Testis (tissue), 2 donors: ENCODE results near the gene FAM162A.

Source experiments
- POLR2A ChIP-seq: fragments of 450-650 bp; IDR thresholded peaks from one replicate; pipeline ENCODE4 v1.6.1; 2017; ENCODE audit warnings: antibody characterized with exemption, mild to moderate bottlenecking, moderate library complexity
- TF ChIP-seq, protein P1 (sequence below), 3 experiments: fragments of 450-650 bp in 2 of 3; fragments of 200-600 bp in 1 of 3; sonication (generic) in 1 of 3; IDR thresholded peaks; one replicate each; pipeline ENCODE4 v1.5.1; 2016 to 2019; ENCODE audit warnings: antibody characterized with exemption in 3 of 3, mild to moderate bottlenecking in 2 of 3, moderate library complexity in 1 of 3

DNA sequence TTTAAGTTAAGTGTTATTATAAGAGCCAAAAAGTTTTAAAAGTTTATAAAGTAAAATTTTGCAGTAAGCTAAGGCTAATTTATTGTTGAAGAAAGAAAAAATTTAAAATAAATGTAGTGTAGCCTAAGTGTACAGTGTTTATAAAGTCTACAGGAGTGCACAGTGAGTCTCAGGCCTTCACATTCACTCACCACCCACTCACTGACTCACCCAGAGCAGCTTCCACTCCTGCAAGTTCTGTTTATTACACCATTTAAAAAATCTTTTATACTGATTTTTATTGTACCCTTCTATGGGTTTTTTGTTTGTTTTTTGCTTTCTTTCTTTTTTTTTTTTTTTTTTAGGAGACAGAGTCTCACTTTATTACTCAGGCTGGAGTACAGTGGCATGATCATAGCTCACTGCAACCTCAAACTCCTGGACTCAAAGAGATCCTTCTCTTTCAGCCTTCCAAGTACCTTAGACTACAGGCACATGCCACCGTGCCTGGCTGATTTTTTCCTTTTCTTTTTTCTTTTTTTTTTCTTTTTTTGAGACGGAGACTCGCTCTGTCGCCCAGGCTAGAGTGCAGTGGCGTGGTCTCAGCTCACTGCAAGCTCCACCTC lies 33.1 kb upstream of the FAM162A start:
- TF ChIP-seq, protein P1, sequence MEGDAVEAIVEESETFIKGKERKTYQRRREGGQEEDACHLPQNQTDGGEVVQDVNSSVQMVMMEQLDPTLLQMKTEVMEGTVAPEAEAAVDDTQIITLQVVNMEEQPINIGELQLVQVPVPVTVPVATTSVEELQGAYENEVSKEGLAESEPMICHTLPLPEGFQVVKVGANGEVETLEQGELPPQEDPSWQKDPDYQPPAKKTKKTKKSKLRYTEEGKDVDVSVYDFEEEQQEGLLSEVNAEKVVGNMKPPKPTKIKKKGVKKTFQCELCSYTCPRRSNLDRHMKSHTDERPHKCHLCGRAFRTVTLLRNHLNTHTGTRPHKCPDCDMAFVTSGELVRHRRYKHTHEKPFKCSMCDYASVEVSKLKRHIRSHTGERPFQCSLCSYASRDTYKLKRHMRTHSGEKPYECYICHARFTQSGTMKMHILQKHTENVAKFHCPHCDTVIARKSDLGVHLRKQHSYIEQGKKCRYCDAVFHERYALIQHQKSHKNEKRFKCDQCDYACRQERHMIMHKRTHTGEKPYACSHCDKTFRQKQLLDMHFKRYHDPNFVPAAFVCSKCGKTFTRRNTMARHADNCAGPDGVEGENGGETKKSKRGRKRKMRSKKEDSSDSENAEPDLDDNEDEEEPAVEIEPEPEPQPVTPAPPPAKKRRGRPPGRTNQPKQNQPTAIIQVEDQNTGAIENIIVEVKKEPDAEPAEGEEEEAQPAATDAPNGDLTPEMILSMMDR (IDR thresholded peaks at IDR 0.05), result no peak
- no peak for TF ChIP-seq POLR2A
